ENCODE results near the gene BAIAP2L1. TPM values are rescaled to one million over a fixed set of nuclear protein-coding genes. Genes with fewer than 3 reads are reported as not detected.

BAIAP2L1 gene
- total and polyA plus RNA-seq, 2 donors (not counting 1 experiment from before 2014, with no cell fraction given): 3.1 to 5.3 TPM

- DNase-seq (ENCODE audit: low read depth in 2 of 2): no peak
- Histone ChIP-seq H4K20me1 (ENCODE audit: control insufficient read depth, extremely low read depth, insufficient read depth, low read length) (no peaks in the 10 kb centered on the region), H3K9me3 (ENCODE audit: control insufficient read depth, insufficient read depth, low read depth, low read length) (no peaks in the 10 kb centered on the region), H3K79me2 (ENCODE audit: control insufficient read depth, insufficient read depth, low read length) (no peaks in the 10 kb centered on the region), H3K36me3 (ENCODE audit: control insufficient read depth, insufficient read depth, low read length) (no peaks in the 10 kb centered on the region), H3K4me1 (ENCODE audit: control insufficient read depth, extremely low read depth, insufficient read depth, low read length) (no peaks in the 10 kb centered on the region), H3K27me3 (ENCODE audit: control insufficient read depth, insufficient read depth, low read length) (no peaks in the 10 kb centered on the region), H3K4me3 (replicated peaks in 1 of 4; ENCODE audit: control extremely low read depth in 1 of 4, insufficient read depth in 1 of 4, low read depth in 3 of 4, low read length in 4 of 4) (no peak overlapping the region), H3K4me2 (ENCODE audit: extremely low read depth, insufficient read depth, low read length) (no peak overlapping the region), H3K27ac (ENCODE audit: insufficient read depth, low read length) (no peak overlapping the region), H2AFZ (ENCODE audit: low read length) (no peak overlapping the region), H3K9ac (ENCODE audit: insufficient read depth, low read length) (no peak overlapping the region)
- TF ChIP-seq CTCF (conservative IDR thresholded peaks at IDR 0.05 in 1 of 2, IDR thresholded peaks at IDR 0.05 in 1 of 2; ENCODE audit: low read depth in 1 of 2, low read length in 2 of 2) (no peak), EZH2 (IDR thresholded peaks at IDR 0.05; ENCODE audit: low read length, missing control alignments) (no peak)
These were observed 38.6 kb upstream of the BAIAP2L1 start for GRCh38 chr7:98439484-98439883.

- H3K27ac ChIP-seq (ENCODE audit: insufficient read depth, low read length): no peak overlapping the region
- no peak for DNase-seq (ENCODE audit: low read depth in 2 of 2)
- H2AFZ ChIP-seq (ENCODE audit: low read length): no peak overlapping the region
- no peaks in the 10 kb centered on the region for H4K20me1 ChIP-seq (ENCODE audit: control insufficient read depth, extremely low read depth, insufficient read depth, low read length)
- H3K79me2 ChIP-seq (ENCODE audit: control insufficient read depth, insufficient read depth, low read length): no peaks in the 10 kb centered on the region
- no peaks in the 10 kb centered on the region for H3K9me3 ChIP-seq (ENCODE audit: control insufficient read depth, insufficient read depth, low read depth, low read length)
- H3K4me3 ChIP-seq (replicated peaks in 1 of 4; ENCODE audit: control extremely low read depth in 1 of 4, insufficient read depth in 1 of 4, low read depth in 3 of 4, low read length in 4 of 4): no peak overlapping the region
- TF ChIP-seq CTCF (conservative IDR thresholded peaks at IDR 0.05 in 1 of 2, IDR thresholded peaks at IDR 0.05 in 1 of 2; ENCODE audit: low read depth in 1 of 2, low read length in 2 of 2) (no peak), EZH2 (IDR thresholded peaks at IDR 0.05; ENCODE audit: low read length, missing control alignments) (no peak)
- H3K36me3 ChIP-seq (ENCODE audit: control insufficient read depth, insufficient read depth, low read length): no peaks in the 10 kb centered on the region
- no peaks in the 10 kb centered on the region for H3K4me1 ChIP-seq (ENCODE audit: control insufficient read depth, extremely low read depth, insufficient read depth, low read length)
- H3K9ac ChIP-seq (ENCODE audit: insufficient read depth, low read length): no peak overlapping the region
- no peaks in the 10 kb centered on the region for H3K27me3 ChIP-seq (ENCODE audit: control insufficient read depth, insufficient read depth, low read length)
- no peak overlapping the region for H3K4me2 ChIP-seq (ENCODE audit: extremely low read depth, insufficient read depth, low read length)
These were observed 33.2 kb upstream of the BAIAP2L1 start for GRCh38 chr7:98434087-98434486.

GRCh38 chr7:98429799-98430198 lies 28.9 kb upstream of the BAIAP2L1 start:
- Histone ChIP-seq H3K4me2 (ENCODE audit: extremely low read depth, insufficient read depth, low read length) (no peak overlapping the region), H3K27me3 (ENCODE audit: control insufficient read depth, insufficient read depth, low read length) (no peaks in the 10 kb centered on the region), H3K79me2 (ENCODE audit: control insufficient read depth, insufficient read depth, low read length) (no peaks in the 10 kb centered on the region), H3K9me3 (ENCODE audit: control insufficient read depth, insufficient read depth, low read depth, low read length) (no peaks in the 10 kb centered on the region), H4K20me1 (ENCODE audit: control insufficient read depth, extremely low read depth, insufficient read depth, low read length) (no peaks in the 10 kb centered on the region), H3K27ac (ENCODE audit: insufficient read depth, low read length) (no peak overlapping the region), H3K4me1 (ENCODE audit: control insufficient read depth, extremely low read depth, insufficient read depth, low read length) (no peaks in the 10 kb centered on the region), H3K36me3 (ENCODE audit: control insufficient read depth, insufficient read depth, low read length) (no peaks in the 10 kb centered on the region), H2AFZ (ENCODE audit: low read length) (no peak overlapping the region), H3K9ac (ENCODE audit: insufficient read depth, low read length) (no peak overlapping the region), H3K4me3 (replicated peaks in 1 of 4; ENCODE audit: control extremely low read depth in 1 of 4, insufficient read depth in 1 of 4, low read depth in 3 of 4, low read length in 4 of 4) (no peak overlapping the region)
- TF ChIP-seq EZH2 (IDR thresholded peaks at IDR 0.05; ENCODE audit: low read length, missing control alignments) (no peak), CTCF (conservative IDR thresholded peaks at IDR 0.05 in 1 of 2, IDR thresholded peaks at IDR 0.05 in 1 of 2; ENCODE audit: low read depth in 1 of 2, low read length in 2 of 2) (no peak)
- no peak for DNase-seq (ENCODE audit: low read depth in 2 of 2)
